Lower lobe of right lung (tissue), 2 donors: ENCODE data around the gene PHF21A. TPM values are rescaled to one million over a fixed set of nuclear protein-coding genes. Genes with fewer than 3 reads are reported as not detected.
"Not testable (repeated sequence)": the region's sequence is repeated elsewhere in the genome, so short reads cannot be mapped to it uniquely, and the experiment has no call there.

ENCODE experiments used
- ATAC-seq, 2 donors: fragments of 200-7000 bp; cut with Tn5 transposase; one replicate each; pipeline ENCODE4 v1.9.1; 2020 to 2022; ENCODE audit warnings: mild to moderate bottlenecking in 2 of 2, moderate library complexity in 2 of 2
- DNase-seq: peaks from one replicate; pipeline ENCODE4 v3.0.0-alpha.2; 2020
- H3K27ac ChIP-seq: fragments of 200-600 bp; one replicate; pipeline ENCODE4 v1.8.0; 2022
- H3K27me3 ChIP-seq: fragments of 200-600 bp; one replicate; pipeline ENCODE4 v1.8.0; 2022; ENCODE audit warnings: low read depth
- H3K36me3 ChIP-seq: fragments of 200-600 bp; one replicate; pipeline ENCODE4 v1.8.0; 2022; ENCODE audit warnings: mild to moderate bottlenecking
- H3K4me1 ChIP-seq: fragments of 200-600 bp; one replicate; pipeline ENCODE4 v1.8.0; 2022
- H3K4me3 ChIP-seq: fragments of 200-600 bp; one replicate; pipeline ENCODE4 v1.8.0; 2022; ENCODE audit warnings: mild to moderate bottlenecking
- H3K9me3 ChIP-seq: fragments of 200-600 bp; one replicate; pipeline ENCODE4 v1.8.0; 2022
- CTCF ChIP-seq: fragments of 200-600 bp; IDR thresholded peaks from one replicate; pipeline ENCODE4 v1.8.0; 2022; ENCODE audit warnings: antibody characterized with exemption, mild to moderate bottlenecking
- intact Hi-C: fragments of 100-400 bp; cut with DNase I; formaldehyde crosslinking; loops from one replicate; pipeline ENCODE4 v1.11.0; 2022
- total RNA-seq: library from RNA; stranded (reverse); fragmentation: NEBNext Ultra II Directional; extraction: Animal tissue kit (Norgen Biotek cat#: 25700); gene quantifications from one replicate; pipeline ENCODE4 v1.2.1, GENCODE V29; 2021
- donor health status: DM: no; HTN: yes; CAD: no; lungs with severe emphysema.

The PHF21A gene
- total RNA-seq, 1 donor from 2014 or later, result 48.4 TPM

DNA sequence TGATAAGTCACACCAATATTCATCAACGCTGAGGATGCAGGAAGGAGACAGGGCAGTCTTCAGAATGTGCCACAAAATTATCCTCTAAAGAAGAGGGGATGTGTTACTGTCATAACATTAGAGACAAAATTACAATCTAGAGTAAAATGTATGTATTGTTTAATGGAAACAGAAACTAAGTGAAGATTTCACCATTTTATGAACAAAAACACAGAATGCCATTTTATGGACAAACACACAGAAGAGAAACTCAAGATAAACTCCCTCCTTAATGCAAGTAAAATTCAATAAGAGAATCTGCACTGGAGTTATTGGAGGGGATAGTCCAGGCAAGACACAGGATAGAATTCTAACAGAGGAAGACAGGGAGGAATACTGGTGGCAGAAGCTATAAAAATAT lies 136.0 kb downstream of the PHF21A start:
- peaks cover 19% of the 10 kb centered on the region for H3K4me1 ChIP-seq
- no peak overlapping the region for H3K27ac ChIP-seq
- no peaks in the 10 kb centered on the region for H3K27me3 ChIP-seq
- intact Hi-C loops, result no loop called here
- no peaks in the 10 kb centered on the region for H3K36me3 ChIP-seq
- no peak for TF ChIP-seq CTCF
- H3K4me3 ChIP-seq, result no peak overlapping the region
- H3K9me3 ChIP-seq, result no peaks in the 10 kb centered on the region
- ATAC-seq (no peak), DNase-seq (no peak)

- no peak overlapping the region for H3K27ac ChIP-seq
- DNase-seq (no peak), ATAC-seq (no peak)
- peaks cover 19% of the 10 kb centered on the region for H3K4me1 ChIP-seq
- intact Hi-C loops, result no loop called here
- no peaks in the 10 kb centered on the region for H3K9me3 ChIP-seq
- no peak overlapping the region for H3K4me3 ChIP-seq
- H3K36me3 ChIP-seq, result peaks cover 7% of the 10 kb centered on the region
- TF ChIP-seq CTCF, result no peak
- no peaks in the 10 kb centered on the region for H3K27me3 ChIP-seq
Measured at GRCh38 chr11:45984192-45984591, 137.1 kb downstream of the PHF21A start.

DNA sequence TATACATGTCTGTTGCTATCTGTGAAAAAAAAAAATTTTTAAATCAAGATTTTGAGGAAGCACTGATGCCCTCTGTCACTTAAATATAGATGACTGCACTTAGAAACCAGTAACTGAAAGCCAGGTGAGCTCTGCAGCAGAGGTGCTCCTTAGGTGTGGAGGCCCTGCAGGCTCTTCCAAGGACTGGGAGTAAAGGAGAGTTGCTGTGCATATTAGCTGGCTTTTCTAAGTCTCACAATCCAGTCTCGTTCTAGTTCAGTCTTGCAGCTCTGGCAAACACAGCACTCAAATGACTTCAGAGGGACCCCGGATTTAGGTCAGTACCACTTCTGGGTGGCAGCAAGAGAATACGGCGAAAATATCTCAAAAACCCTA lies 137.8 kb downstream of the PHF21A start:
- no peak overlapping the region for H3K27ac ChIP-seq
- DNase-seq (no peak), ATAC-seq (peak in 1 of 2 donors; percentile 9)
- H3K36me3 ChIP-seq, result peaks cover 14% of the 10 kb centered on the region
- H3K4me1 ChIP-seq, result peaks cover 19% of the 10 kb centered on the region
- intact Hi-C loops, result no loop called here
- no peak overlapping the region for H3K4me3 ChIP-seq
- no peak for TF ChIP-seq CTCF
- H3K9me3 ChIP-seq, result no peaks in the 10 kb centered on the region
- no peaks in the 10 kb centered on the region for H3K27me3 ChIP-seq

GRCh38 chr11:45982656-45983470 lies 138.4 kb downstream of the PHF21A start:
- Histone ChIP-seq H3K4me1 (peaks cover 19% of the 10 kb centered on the region), H3K4me3 (no peak overlapping the region), H3K27ac (no peak overlapping the region), H3K36me3 (peaks cover 20% of the 10 kb centered on the region), H3K27me3 (no peaks in the 10 kb centered on the region), H3K9me3 (no peaks in the 10 kb centered on the region)
- TF ChIP-seq CTCF, result no peak
- DNase-seq, result no peak
- intact Hi-C loops, result no loop called here
- peak; percentile 42 to 73 for ATAC-seq

GRCh38 chr11:45981826-45982225 lies 139.4 kb downstream of the PHF21A start:
- peak; percentile 67 to 84 for ATAC-seq
- Histone ChIP-seq H3K4me1 (peaks cover 19% of the 10 kb centered on the region), H3K36me3 (peaks cover 31% of the 10 kb centered on the region)
- H3K27ac ChIP-seq, H3K4me3 ChIP-seq, H3K27me3 ChIP-seq, H3K9me3 ChIP-seq, intact Hi-C loops: not testable (repeated sequence)
- peak; percentile 65 for DNase-seq

DNA sequence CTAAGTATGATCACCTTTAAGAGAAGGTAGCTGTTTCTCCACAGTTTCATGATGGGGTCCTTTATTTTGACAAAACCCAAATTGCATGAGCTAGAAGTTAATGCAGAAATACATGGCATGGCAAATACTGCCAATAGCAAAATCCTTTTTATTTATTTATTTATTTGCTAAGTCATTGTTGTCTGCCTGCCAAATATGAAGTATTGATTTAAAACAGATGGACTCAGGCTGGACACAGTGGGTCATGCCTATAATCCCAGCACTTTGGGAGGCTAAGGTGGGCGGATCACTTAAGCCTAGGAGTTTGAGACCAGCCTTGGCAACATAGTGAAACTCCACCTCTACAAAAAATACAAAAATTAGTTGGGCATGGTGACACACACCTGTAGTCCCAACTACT lies 146.4 kb downstream of the PHF21A start:
- no peak for TF ChIP-seq CTCF
- H3K27ac ChIP-seq, result no peak overlapping the region
- H3K4me1 ChIP-seq, result no peaks in the 10 kb centered on the region
- intact Hi-C loops, result no loop called here
- peaks cover 70% of the 10 kb centered on the region for H3K36me3 ChIP-seq
- DNase-seq, result no peak
- H3K9me3 ChIP-seq, result no peaks in the 10 kb centered on the region
- no peak overlapping the region for H3K4me3 ChIP-seq
- no peak for ATAC-seq
- no peaks in the 10 kb centered on the region for H3K27me3 ChIP-seq
